GM21723 (cell line): ENCODE measurements around the gene MACC1.
"Not testable (repeated sequence)": the region's sequence is repeated elsewhere in the genome, so short reads cannot be mapped to it uniquely, and the experiment has no call there.

Experiments used
- ATAC-seq: cut with Tn5 transposase; IDR thresholded peaks from one replicate; pipeline ENCODE4 v1.9.1; 2021; ENCODE audit warnings: mild to moderate bottlenecking, moderate library complexity; ENCODE audit not compliant: unreplicated experiment

Gene MACC1

GRCh38 chr7:20208651-20209307 is 8.4 kb downstream of the MACC1 start:
- no peak for ATAC-seq

GRCh38 chr7:20207811-20208210 is 9.4 kb downstream of the MACC1 start:
- not testable (repeated sequence) for ATAC-seq

- ATAC-seq = no peak
These were observed 10.9 kb downstream of the MACC1 start for GRCh38 chr7:20206104-20206896.

DNA sequence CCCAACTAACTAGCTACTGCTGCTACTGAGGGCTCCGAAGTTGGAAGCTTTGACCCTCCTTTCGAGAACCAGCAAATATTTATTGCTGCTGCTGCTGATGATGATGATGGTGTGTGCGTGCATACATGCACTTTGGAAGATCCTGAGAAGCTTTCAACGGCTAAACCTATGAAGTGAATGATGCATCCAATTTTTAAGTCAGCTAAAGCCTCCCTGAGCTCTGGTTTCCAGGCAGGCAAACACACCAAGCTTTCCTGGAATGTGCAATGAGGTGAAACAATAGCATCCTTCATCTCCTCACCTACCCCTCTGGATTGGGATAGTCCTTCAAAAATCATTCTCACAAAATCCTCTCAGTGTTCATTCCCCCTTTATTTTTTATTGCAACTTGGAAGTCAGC is 13.9 kb downstream of the MACC1 start:
- ATAC-seq = no peak

GRCh38 chr7:20201380-20201779 is 15.8 kb downstream of the MACC1 start:
- ATAC-seq = peak; percentile 39

- ATAC-seq = peak; percentile 20
These were observed 16.2 kb downstream of the MACC1 start for GRCh38 chr7:20200971-20201370.

DNA sequence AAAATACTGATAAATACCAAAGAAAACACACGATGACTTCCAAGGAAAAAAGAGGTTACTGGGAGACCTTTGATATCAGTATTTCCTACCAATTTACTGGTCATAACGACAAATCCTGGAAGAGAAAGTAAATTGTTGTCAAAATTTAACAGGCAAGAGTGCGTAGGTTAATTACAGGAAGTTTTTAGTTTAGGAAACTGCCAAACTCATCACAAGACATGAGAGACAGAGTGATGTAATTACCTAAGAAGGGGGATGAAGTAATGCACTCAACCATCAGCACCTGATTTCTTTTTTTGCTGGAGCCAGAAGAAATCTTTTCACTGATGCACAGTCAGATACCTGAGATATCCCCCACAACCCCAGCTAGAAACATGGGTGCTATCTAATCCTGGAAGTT is 16.8 kb downstream of the MACC1 start:
- peak; percentile 42 for ATAC-seq

- ATAC-seq = peak; percentile 81
These were observed 18.0 kb downstream of the MACC1 start for GRCh38 chr7:20199015-20199737.

- ATAC-seq = no peak
These were observed 18.9 kb downstream of the MACC1 start for GRCh38 chr7:20198260-20198659.

GRCh38 chr7:20197837-20198236 is 19.3 kb downstream of the MACC1 start:
- no peak for ATAC-seq

DNA sequence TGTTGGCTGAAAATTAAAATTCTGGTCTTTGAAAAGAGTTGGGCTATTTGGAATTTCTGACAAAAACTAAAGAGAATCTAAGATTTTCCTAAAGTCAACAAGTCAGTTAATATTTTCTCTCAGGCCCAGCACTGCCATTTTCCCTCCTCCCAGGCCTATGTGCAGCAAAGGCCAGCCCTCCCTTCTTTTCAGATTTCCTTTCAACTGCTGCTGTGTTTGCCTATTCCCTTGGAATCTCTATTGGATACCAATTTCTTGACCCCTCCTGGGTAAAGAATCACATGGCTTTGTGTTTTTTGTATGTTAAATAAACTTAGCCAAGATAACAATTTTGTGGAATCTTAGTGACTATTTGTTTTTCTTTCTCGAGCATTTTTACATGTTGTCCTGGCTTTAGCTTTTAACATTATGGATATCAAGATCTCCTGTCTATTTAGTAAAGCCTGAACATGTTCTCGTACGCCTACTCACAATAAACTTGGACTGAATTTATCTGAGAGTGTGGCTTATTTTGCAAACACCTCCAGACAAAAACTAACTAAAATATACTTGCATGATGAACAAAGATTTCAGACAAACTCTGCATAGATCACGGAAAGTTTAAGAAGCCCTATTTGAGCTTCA is 19.9 kb downstream of the MACC1 start:
- no peak for ATAC-seq

DNA sequence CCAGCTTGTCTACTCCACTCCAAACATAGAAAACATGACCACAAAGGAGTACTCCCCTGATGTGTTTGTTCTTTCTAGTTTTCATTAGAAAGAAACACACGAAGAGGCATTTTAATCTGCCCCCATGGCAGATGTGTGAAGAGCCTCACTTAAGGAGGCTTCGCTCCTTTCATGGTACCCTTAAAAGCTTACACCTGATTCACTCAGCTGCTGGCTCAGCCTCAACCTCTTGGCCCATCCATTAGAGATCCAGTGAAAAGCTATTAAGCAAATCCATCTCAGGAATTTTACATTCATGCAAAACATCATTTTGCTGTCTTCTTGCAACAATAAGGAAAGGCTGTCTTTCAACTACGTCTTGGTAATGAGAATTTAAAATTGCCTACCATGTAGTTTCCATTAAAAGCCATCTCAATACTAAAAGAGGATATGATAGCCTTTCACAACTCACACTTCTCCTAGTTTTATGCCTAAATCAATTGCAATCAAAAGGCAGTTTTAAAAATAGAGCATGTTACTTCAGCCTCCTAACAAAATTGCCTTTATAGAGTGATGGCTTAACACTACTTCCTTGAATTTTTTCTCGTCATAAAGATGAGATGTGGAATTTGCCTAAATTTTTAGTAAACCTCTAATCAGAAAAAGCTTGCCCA is 22.7 kb downstream of the MACC1 start:
- no peak for ATAC-seq

DNA sequence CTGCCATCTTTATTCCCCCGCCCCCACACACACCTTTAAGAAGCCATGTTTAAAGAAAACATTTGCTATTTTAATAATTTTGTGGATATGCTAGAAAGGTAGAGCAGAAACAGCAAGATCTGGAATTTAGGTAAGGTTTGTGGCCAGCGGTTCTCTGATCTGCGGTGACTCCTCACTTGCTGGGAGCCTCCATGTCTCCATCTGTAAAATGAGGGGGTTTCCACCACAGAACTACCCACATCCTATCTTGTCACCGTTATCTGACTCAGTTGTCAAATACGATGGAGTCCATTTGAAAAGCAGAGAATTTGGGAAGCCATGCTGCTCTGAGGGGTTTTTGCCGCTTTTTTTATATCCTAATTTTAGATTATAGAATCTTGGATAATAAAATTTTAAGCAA is 23.3 kb downstream of the MACC1 start:
- no peak for ATAC-seq

DNA sequence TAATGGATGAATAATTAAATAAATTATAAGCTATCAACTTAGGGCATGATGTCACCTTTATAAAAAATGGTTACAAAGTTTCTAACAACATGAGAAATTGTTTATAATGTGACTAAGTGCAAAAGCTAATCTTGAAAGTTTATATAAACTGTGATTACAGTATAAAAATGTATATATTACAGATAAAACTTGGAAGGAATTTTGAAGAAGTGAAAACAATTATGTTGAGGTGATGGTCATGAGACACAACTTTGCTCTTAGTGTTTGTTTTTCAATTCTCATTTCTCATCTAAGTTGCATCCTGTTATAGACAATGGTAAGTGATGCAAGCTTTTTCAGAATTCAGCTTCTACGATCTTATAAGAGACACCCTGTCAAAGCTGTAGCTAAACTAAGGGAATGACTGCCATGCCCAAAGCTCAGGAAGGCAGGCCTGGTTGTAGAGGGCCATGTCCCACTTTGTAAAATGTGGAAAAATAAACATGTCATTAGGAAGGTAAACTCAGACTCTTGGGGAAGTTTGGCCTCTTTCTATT is 23.9 kb downstream of the MACC1 start:
- ATAC-seq = peak; percentile 89

- no peak for ATAC-seq
These were observed 25.8 kb downstream of the MACC1 start for GRCh38 chr7:20191391-20191869.

GRCh38 chr7:20190560-20191390 is 26.4 kb downstream of the MACC1 start:
- no peak for ATAC-seq

- no peak for ATAC-seq
These were observed 27.3 kb downstream of the MACC1 start for GRCh38 chr7:20189852-20190251.

- no peak for ATAC-seq
These were observed 28.6 kb downstream of the MACC1 start for GRCh38 chr7:20188567-20188966.

- not testable (repeated sequence) for ATAC-seq
These were observed 29.3 kb downstream of the MACC1 start for GRCh38 chr7:20187850-20188249.

DNA sequence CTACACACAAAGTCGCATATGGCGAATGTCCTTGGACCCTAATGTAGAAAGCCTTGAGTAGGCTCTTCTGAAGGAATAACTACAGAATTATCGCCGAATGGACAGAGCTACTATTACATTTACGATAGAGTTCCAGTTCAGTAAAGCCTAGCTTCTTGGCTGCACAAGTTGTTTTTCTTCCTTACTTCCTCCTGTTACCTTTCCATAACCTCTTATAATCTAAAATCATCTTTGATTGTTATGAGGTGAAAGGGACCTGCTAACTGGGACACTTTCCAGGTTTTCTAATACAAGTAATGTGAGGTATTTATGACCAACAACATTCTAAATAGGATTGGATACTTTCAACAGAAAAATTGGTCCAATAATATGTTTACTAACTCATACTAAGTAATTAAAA is 31.2 kb downstream of the MACC1 start:
- no peak for ATAC-seq
